Measurements from ENCODE around the gene PMPCA.

Gene PMPCA

DNA sequence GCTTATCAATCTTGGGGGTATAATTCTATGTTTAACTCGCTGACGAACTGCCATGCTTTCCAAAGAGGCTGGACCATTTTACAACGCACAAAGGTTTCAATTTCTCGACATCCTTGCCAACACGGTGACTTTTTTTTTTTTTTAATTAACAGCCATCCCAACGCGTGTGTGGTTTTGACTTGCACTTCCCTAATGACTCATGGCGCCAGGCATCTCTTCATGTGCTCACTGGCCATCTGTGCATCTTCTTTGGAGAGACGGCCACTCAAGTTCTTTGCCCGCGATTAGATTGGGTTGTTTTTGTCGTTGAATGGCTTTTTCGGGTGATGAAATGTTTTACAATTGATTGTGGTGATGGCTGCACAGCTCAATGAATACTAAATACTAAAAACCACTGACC is 24.4 kb upstream of the PMPCA start:
- H3K4me3 ChIP-seq (ENCODE audit: low read depth, low read length) = no peak overlapping the region
- DNase-seq (ENCODE audit: low read depth) = no peak
- TF ChIP-seq, protein P1, sequence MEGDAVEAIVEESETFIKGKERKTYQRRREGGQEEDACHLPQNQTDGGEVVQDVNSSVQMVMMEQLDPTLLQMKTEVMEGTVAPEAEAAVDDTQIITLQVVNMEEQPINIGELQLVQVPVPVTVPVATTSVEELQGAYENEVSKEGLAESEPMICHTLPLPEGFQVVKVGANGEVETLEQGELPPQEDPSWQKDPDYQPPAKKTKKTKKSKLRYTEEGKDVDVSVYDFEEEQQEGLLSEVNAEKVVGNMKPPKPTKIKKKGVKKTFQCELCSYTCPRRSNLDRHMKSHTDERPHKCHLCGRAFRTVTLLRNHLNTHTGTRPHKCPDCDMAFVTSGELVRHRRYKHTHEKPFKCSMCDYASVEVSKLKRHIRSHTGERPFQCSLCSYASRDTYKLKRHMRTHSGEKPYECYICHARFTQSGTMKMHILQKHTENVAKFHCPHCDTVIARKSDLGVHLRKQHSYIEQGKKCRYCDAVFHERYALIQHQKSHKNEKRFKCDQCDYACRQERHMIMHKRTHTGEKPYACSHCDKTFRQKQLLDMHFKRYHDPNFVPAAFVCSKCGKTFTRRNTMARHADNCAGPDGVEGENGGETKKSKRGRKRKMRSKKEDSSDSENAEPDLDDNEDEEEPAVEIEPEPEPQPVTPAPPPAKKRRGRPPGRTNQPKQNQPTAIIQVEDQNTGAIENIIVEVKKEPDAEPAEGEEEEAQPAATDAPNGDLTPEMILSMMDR (IDR thresholded peaks at IDR 0.05; ENCODE audit: low read depth, low read length, missing control alignments) = no peak

DNA sequence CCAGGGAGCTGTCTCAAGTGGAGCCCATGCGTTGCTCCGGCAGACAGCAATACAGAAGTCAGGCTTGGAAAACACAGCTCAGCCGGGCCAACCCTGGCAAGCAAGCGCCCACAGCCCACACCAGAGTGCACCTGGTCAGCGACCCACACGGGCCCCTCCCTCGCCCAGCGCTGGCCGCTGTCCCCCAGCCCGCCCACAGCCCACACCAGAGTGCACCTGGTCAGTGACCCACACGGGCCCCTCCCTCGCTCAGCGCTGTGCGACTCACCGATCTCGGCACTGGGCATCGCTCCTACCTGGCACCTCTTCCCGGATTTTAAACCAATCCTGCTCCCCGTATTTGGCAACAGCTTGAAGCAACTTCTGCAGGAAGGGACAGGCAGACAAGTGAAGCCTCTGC is 23.2 kb upstream of the PMPCA start:
- TF ChIP-seq, protein P1 (IDR thresholded peaks at IDR 0.05; ENCODE audit: low read depth, low read length, missing control alignments) = no peak
- H3K4me3 ChIP-seq (ENCODE audit: low read depth, low read length) = no peak overlapping the region
- DNase-seq (ENCODE audit: low read depth) = no peak

DNA sequence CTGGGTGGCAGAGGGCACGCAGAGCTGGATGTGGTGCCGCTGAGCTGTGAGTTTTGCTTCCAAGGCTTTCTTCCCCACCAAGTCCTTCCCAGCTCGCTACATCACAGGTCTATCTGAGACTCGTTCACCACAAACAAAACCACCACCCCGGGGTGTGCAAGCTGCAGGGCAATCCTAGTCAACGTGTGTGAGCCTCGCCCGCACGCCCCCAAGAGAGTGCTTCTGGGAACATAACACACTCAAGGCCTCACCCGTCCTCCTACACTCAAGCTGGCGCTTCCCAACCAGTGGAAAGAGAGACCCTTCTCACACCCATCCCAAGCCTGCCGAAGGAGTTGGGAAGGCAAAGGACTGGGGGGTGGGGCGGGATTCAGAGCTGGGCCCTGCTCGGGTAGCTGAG is 21.1 kb upstream of the PMPCA start:
- H3K4me3 ChIP-seq (ENCODE audit: low read depth, low read length) = no peak overlapping the region
- DNase-seq (ENCODE audit: low read depth) = no peak
- TF ChIP-seq, protein P1 (IDR thresholded peaks at IDR 0.05; ENCODE audit: low read depth, low read length, missing control alignments) = no peak

DNA sequence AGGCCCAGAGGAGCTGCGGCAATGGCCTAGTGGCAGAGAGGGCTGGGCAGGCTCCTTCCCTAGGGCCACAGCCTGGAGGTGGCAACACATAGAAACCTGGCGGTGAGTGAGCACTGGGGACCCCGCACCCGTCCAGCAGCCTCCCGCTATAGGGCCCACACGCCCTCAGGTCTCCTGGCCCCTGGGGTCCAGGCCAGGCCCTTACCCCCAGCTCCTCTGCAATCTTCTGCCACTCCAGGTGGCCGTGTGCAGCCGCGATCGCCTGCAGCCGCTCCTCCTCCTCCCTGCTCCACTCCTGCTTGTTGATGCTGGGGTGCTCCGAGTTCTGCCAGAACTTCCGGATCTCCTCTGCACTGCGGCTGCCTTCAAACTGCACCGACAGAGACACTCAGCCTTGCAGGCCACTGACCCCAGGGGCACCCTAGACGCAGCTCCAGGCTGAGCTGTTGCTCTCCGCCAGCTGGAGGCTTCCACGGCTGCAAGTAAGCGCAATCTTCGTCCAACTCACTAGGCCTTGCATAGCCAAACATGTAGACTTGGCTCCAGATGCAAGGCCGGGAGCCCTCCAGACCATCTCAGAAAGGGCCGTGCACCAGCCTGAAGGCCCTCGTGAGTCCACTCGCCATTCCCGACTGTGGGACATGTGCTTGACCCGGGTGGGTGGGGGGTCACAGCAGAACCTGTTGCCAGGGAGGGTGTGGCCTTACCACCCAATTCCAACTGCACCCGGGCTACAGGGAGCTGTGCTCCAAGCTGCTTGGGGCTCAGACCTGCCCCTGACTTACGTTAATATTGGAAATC is 18.5 kb upstream of the PMPCA start:
- no peak overlapping the region for H3K4me3 ChIP-seq (ENCODE audit: low read depth, low read length)
- TF ChIP-seq, protein P1 (IDR thresholded peaks at IDR 0.05; ENCODE audit: low read depth, low read length, missing control alignments) = no peak
- no peak for DNase-seq (ENCODE audit: low read depth)

DNA sequence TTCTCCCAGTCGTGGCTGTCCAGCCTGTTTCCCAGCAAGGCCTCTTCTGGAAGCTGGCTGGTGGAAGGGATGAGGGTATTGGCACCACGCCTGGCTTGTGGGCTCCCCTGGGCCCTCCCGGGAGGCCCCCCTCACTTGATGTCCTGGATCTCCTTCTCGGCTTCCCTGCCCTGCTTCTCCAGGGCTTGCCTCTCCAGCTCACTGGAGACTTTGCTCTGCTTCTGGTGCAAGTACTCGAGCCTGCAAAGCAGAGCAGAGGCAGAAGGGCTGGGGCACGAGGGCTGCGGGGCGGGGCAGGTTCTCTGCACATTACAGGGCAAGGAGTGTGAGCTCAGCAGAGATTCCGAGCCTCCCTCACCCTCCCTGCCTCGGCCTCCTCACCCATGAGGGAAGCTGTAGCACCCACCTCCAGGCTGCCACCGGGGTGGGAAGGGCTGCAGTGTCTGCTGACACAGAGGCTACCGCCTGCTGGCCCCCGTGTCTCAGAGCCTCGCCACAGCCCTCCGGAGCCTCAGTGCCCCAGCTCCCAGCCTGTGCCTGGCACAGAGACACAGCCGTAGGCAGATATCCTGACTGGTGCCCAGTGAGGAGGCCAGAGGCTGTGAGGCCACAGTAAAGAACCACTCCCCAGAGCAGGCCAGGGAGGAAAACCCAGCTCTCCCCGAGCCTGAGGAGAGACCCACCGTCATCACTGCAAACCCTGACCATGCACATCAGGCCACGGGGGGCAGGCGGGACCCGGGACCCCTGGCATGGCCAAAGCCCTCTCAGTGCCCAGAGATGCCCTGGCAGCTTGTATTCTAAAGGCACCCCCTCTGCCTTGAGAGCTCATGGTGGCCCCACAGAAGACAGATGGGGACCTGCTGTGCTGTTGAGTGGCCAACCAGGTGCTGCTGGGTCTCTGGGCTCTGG is 17.7 kb upstream of the PMPCA start:
- H3K4me3 ChIP-seq (ENCODE audit: low read depth, low read length) = no peak overlapping the region
- TF ChIP-seq, protein P1 (IDR thresholded peaks at IDR 0.05; ENCODE audit: low read depth, low read length, missing control alignments) = no peak
- no peak for DNase-seq (ENCODE audit: low read depth)

DNA sequence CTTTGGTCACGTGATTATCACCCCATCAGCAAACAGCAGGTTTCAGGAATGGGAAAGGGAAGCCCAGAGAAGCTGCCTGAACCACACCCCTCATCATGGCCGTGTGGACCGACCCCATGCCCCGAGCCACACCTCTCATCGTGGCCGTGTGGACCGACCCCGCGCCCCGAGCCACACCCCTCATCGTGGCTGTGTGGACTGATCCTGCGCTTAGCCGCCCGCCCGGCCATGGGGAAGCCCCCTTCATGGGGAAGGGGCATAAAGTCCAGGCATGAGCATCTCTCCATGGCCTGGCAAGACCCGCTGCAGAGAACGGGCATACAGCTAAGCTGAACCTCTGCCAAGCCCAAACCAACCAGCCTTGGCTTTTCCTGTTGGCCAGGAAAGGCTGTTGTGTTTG is 16.9 kb upstream of the PMPCA start:
- TF ChIP-seq, protein P1 (IDR thresholded peaks at IDR 0.05; ENCODE audit: low read depth, low read length, missing control alignments) = no peak
- H3K4me3 ChIP-seq (ENCODE audit: low read depth, low read length) = no peak overlapping the region
- DNase-seq (ENCODE audit: low read depth) = no peak

All from GM12864 (cell line).